GM18907 (cell line): ENCODE results near the gene PTCD2.

Source experiments
- ATAC-seq: cut with Tn5 transposase; IDR thresholded peaks from one replicate; pipeline ENCODE4 v1.9.1; 2021; ENCODE audit warnings: mild to moderate bottlenecking, moderate library complexity; ENCODE audit not compliant: unreplicated experiment

PTCD2 gene, protein sequence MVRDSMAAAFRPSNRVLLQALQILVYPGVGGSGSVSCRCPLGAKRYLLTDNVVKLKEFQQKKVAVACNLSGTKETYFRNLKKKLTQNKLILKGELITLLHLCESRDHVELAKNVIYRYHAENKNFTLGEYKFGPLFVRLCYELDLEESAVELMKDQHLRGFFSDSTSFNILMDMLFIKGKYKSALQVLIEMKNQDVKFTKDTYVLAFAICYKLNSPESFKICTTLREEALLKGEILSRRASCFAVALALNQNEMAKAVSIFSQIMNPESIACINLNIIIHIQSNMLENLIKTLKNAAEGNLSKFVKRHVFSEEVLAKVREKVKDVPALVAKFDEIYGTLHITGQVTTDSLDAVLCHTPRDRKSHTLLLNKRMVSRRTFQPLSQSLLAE

DNA sequence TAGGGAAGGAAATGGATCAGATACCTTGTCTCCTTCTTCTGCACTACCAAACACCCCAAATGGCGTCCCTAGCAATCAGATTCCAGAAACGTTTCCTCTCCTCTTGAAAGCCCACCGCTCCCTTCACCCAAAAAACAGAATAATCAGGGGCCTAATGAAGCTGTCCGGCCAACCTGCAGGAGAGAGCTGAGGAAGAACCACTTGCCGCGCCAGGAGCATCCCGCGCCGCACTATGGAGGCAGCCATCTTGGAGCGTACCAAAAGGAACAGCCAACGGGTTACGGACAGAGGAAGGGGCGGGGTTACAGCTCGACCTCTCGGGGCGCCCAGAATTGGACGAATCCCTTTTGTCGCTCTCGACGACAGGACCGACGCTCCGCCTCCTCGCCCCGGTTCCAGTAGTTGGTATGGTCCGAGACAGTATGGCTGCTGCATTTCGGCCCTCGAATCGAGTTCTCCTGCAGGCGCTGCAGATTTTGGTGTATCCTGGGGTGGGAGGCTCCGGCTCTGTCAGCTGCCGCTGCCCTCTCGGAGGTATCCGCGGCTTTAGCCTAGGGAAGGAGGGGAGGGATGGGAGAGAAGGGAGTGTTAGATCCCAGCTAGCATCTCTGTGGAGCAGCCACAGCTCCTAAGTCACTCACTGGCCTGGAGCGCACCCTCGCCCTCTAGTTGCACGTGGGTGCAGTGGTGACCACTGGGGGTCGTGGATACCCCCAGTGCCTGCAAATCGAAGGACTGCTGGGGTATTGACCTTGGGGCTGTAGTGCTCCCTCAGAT, at the start of gene PTCD2, which contains the start of gene MRPS27:
Gene PTCD2, plus strand, starts transcription at position 398 of the 777 bp plus-strand sequence. Its CDS starts 10 bp downstream, at position 408.
Gene MRPS27, minus strand, starts transcription at position 265 of the 777 bp plus-strand sequence. Its CDS starts 19 bp downstream, at position 246.
- ATAC-seq: peak; percentile 99

DNA sequence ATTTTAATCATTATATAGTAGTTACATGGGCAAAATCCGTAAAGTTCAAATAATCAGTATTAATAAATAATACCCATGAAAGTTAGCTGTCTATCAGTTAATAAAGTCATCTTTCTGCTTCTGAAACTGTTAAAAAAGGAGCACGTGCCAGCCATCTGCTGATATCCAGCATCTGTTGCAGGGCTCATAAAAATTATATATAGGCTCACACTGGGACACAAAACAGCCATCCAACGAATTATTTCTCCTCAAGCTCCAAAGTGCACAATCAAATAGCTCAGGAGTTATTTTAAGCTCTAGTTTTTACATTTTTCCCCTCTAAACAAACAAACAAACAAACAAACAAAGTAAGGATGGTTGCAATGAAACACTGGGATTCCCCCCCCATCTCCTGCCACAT, 48.5 kb upstream of the PTCD2 start:
- ATAC-seq: no peak

DNA sequence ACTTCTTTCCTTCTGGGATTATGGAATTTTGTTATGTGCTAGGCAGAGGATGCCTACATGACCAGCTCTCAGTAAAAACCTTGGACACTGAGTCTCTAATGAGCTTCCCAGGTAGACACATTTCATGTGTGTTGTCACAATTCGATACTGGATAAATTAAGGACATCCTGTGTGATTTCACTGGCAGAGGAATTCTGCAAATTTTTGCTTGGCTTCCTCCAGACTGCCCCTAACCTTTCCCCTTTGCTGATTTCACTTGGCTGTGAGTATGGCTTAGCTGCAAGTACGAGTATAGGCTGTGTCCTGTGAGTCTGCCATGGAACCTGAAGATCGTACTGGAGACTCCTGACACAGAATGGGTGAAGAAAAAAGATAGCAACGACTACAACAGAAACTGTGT, 47.8 kb upstream of the PTCD2 start:
- no peak for ATAC-seq

DNA sequence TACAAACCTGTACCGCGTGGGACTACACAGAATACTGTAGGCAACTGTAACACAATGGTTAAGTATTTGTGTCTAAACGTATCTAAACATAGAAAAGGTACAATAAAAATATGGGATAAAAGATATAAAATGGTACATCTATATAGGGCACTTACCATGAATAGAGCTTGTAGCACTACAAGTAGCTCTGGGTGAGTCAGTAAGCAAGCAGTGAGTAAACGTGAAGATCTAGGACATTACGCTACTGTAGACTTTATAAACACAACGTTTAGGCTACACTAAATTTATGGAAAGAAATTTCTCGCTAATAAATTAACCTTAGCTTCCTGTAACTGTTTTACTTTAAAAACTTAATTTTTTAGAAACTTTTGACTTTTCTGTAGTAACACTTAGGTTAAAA, 46.6 kb upstream of the PTCD2 start:
- ATAC-seq: no peak

DNA sequence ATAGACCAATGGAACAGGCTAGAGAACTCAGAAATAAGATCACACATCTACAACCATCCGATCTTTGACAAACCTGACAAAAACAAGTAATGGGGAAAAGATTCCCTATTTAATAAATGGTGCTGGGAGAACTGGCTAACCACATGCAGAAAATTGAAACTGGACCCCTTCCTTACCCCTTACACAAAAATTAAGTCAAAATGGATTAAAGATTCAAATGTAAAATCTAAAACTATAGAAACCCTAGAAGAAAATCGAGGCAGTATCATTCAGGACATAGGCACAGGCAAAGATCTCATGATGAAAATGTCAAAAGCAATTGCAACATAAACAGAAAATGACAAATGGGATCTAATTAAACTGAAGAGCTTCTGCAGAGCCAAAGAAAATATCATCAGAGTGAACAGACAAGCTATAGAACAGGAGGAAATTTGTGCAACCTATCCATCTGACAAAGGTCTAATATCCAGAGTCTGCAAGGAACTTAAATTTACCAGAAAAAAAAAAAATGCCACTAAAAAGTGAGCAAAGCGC, 43.9 kb upstream of the PTCD2 start:
- no peak for ATAC-seq

DNA sequence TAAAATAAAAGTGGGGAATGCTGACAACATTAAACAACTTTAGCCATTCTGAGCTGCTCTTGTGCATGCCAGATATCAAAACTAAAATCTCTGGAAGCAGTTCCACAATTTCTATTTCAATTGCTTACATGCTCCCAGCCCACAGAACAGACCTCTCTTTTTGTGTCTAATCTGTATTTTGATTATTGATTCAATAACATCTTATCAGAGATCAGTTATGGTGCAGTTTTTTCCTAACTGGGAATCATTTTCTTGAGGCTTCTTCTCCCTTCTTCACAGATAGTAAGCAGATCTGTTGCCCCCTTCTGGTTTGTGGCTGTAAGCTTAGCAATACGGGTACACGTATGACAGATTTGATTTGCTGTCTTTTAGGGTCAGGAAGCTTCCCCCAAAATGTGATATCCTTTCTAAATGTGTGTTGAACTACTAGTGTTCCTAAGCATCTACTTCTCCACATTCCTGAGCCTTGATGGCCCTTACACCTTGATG, 39.5 kb upstream of the PTCD2 start:
- no peak for ATAC-seq

DNA sequence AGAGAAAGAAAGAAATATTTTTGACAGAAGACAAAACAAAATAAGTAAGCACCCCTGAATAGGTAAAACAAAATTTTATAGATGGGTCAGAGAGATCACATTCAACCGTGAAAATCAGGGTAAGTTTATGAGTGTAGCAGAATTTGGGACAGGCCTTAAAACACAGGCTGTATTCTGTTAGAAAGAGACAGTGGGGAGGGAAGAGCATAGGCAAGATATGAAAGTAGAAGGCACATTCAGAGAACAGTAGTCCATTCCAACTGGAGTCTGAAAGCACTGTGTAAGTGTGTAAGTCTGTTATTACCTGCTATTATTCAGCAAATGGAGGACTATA, 38.8 kb upstream of the PTCD2 start:
- ATAC-seq: no peak

DNA sequence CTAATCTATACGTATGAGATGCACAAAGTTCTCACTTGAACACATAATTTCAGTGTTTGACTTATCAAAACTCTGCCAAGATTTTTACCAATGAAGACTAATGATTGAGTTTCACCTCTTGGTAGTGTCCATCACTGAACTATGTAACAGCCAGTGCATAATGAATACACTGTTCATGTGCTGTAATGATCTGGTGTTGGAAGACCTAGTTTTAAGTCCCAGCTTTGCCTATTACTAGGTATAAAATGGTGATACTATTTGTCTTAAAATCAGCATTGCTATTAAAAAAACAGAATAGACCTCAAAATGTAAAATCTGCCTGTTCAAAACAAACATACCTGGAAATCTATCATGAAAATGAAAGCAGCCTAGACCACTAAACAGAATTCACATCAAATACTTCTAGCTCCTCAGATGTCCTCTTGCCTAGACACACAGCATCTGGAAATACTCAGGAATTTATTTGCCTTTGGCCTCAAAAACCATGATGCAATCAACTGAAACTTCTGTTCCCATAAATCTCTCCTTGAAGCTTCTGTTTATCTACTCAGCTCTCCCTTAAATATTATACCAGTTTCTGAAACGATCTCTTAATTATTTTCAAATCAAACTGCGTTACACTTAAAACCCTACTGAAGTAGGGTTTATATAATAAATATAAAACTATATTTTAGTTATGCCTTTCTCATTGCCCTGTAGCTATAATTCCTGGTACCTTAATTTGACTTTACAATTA, 38.2 kb upstream of the PTCD2 start:
- ATAC-seq: no peak

DNA sequence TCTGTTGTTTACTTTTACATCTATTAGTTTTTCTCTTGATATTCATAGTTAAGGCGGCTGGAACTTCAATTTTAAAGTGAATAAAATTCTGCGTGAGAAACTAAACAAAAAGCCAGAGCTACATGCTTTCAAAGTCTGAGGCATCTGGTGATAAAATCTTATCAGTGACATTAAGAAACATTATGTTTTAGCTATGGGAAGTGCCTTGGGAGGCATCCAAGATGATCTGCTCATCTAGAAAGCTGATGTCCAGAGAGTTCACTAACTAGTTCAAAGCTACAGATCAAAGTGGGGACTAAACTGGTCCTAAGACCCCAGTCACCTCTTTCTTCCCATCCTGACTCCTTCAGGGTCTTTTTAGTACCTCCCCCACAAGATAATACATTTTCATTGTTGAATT, 37.3 kb upstream of the PTCD2 start:
- no peak for ATAC-seq

DNA sequence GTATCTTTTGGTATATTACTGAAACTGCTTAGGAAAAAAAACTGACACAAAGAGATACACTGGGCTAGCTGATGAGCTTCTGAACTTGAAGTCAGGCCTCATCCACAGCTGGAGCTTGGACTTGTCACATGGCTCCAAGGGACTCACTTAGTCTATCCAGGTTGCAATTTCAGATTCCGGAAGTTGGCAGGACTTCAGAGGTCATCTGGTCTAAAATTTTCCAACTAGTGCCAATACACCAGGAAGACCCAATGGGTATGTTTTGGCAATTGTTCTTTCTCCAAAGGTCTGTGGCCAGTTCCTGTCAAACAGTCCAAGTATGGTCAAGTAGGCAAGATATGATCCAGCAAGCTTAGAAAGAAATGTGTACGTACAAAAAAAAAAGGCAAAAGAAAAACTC, 36.8 kb upstream of the PTCD2 start:
- ATAC-seq: no peak

DNA sequence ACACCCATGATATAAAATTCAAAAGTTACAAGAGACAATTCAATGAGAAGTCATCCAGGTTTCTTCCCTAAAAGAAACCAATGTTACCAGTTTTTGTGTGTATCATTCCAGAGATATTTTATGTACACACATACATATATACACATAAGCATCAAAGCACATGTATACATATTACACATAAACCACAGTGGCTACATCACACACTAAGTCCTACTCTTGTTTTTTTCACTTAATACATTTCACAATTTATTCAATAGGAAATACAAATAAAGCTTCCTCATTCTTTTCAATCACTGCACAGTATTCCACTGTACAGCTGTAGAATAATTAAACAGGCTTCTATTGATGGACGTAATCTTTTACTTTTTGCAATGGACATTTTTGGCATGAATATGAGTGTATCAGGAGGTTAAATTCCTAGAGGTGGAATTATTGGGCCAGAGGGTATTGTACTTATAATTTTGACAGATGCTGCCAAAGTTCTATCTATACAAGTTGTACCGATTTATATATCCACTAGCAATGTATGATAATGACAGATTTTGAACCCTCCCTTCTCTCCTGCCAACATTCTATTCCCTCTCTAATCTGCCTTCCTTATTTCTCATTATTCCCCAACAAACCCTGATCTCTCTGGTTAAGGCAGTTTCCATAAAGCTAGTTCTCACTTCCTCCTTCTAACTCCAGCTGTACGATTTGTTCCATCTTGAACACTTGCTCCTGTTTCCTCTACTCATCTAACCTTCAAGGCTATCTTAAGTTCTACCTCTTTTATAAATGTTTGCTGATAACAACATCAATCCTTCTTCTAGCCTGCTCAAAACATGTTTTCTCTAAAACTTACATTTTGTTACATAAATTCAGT, 35.4 kb upstream of the PTCD2 start:
- ATAC-seq: no peak

DNA sequence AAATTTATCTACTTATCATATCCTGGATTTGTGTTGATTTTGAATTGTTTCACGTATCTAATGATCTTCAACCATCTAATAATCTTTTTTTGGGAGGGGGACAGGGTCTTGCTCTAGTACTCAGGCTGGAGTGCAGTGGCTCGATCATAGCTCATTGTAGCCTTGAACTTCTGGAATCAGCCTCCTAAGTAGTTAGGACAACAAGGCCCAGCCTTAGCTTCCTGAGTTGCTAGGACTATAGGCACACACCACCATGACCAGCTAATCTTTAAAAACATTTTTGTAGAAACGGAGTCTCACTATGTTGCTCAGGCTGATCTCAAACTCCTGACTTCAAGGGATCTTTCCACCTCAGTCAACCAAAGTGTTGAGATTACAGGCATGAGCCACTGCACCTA, 34.8 kb upstream of the PTCD2 start:
- ATAC-seq: no peak

DNA sequence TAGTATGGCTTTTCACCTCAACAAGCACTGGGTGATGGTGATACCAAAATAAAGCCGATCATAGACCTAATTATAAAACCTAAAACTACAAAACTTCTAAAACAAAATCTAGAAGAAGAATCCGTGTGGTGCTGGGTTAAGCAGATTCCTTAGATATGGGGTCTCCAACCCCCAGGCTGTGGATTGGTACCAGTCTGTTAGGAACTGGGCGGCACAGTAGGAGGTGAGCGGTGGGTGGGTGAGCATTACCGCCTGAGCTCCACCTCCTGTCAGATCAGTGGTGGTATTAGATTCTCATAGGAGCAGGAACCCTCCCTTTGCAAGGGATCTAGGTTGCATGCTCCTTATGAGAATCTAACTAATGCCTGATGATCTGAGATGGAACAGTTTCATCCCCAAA, 33.4 kb upstream of the PTCD2 start:
- ATAC-seq: no peak

DNA sequence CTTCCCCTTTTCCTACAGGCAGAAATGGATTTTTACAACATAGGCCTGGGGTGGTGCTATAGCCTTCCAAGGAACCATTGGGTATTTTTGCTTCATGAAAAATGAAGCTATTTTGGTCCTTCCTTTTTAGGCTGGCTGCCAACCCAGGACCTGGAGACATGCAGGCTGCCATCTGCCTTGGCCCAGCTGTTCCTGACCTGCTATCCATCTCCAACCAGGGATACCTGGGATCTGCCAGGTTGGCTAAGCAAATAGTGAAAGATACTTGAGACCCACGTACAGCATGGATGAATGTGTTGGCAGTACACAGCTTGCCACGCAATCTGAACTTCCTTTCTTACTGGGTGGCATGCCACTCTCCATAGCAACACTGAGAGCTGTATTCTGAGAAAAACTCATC, 31.2 kb upstream of the PTCD2 start:
- ATAC-seq: no peak

DNA sequence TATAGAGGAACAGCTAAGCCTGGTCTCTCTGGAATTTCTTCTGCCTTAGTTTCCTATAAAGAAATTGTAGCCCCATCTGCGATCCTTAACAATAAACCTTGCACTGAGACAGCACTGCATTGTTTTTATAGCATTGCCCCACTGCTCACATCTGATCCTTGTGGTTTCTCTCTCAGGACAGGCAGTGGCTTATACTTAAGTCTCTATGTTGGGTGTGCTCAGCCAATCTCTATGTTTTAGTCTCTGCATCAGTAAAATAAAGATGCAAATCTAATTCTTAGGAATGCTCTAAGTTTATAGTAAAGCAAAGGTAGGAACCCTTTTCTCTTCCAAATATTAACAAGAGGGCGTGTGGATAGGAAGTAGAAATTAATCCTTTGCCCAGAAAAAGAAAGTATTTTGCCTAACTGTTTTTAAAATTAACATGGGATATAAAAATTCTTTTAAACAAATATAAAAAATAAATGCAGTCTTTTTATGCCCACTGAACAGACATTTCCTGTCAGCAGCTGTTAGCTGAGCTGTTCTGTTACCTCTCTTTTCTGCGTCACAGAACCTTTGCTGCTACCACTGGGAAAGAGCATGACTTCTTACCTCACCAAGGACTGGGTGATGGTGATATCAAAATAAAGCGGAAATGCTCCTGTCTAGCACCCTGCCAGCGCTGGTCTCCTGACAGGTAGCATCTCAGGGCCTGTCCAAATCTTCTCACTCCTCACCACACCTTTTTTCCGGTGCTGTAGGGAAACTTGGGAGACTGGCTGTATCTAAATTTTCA, 29.6 kb upstream of the PTCD2 start:
- no peak for ATAC-seq

DNA sequence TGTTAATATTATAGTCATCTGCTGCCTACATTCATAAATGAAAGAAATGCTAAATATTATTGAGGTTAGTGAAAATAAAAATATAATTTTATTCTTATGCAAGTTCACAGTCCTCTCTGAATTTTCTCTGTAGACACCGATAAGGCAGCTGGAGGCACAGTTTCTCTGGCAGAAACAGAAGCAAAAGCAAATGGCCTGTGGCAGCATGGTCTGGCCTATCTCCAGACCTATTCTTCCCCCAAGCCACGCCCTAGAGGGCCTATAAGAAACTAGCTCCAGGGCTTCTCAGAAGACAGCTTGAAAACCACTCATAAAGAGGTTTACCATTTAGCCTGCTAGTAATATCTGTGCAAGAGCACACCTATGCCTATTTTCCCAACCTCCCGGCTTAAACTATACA, 28.6 kb upstream of the PTCD2 start:
- no peak for ATAC-seq

DNA sequence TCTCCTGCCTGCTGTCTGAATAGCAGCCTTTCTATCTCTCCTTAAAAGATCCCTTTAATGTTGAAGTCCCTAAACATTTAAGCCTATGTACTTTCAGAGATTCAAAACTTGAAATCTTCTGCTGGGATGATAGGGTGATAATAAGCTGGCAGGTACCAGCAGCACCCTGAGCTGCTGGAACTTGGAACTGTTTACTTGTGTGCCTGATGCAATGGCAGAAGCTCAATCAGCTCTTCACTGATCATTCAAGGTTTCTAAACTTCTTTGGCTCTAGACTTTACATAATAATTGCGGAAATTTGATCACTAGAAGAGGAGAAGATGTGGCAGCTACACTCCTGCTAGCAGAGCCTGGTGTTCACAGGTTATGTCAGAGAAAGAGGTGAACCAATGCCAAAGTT, 27.8 kb upstream of the PTCD2 start:
- ATAC-seq: no peak

DNA sequence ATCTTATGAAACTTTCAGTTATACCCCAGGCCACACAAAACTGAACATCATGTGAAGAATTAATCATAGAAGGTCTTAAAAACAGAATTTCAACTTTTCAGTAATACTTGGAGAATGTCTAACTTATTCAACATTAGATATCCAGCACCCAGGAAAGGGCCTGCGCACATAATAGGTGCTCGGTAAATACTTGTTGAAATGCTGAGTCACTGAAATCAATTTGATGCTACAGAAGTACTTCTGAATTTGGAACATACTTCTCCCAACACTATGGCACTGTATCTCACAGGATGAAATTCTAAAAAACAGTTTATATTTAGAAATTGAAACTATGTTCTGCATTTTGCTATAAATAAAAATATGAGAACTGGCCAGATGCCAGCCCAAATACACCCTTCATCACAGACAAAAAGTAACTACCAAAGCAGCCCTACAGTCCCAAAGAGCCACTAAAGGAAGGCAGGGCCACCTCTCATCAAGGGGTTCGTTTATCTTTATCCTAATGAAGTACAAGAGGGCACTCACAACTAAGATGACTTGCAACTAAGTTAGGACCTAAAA, 26.6 kb upstream of the PTCD2 start:
- no peak for ATAC-seq

DNA sequence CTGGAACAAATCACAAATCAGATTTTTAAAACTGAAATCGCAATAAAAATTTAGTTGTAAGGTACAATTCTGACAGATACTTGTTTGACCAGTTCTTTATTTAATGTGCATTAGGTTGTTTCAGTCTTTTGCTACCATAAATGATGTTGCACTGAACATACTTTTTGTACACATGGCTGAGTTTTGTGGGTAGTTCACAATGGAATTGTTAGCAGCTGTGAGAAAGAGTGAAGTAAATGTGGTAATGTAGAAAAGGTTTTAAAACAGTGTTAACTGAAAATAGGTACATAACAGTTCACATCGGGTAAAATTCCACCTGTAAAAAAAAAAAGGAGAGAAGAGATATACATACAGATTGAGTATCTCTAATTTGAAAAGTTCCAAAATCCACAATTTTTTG, 25.7 kb upstream of the PTCD2 start:
- ATAC-seq: no peak
